ENCODE data around the gene IL13RA1.

DNA sequence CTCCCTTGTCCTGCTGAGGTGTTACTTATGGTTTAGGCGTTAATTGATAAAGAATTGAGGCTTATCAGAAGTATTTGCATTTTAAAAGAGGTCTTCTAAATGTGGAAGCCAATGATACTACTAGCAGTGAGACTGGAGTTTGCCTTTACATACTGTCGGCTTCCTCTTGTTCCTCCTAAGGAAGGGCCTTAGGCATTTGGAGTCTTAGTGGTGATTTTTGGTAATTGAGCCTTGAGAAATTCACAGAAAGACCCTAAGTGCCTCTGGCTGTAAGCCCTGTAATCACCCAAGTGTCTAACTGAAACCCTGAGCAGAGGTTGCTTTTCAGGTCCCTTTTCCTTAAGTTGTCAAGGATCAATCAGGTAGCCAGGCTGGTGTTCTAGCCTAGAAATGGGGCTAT, 14.8 kb downstream of the IL13RA1 start:
- TF ChIP-seq, protein P1, sequence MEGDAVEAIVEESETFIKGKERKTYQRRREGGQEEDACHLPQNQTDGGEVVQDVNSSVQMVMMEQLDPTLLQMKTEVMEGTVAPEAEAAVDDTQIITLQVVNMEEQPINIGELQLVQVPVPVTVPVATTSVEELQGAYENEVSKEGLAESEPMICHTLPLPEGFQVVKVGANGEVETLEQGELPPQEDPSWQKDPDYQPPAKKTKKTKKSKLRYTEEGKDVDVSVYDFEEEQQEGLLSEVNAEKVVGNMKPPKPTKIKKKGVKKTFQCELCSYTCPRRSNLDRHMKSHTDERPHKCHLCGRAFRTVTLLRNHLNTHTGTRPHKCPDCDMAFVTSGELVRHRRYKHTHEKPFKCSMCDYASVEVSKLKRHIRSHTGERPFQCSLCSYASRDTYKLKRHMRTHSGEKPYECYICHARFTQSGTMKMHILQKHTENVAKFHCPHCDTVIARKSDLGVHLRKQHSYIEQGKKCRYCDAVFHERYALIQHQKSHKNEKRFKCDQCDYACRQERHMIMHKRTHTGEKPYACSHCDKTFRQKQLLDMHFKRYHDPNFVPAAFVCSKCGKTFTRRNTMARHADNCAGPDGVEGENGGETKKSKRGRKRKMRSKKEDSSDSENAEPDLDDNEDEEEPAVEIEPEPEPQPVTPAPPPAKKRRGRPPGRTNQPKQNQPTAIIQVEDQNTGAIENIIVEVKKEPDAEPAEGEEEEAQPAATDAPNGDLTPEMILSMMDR (IDR thresholded peaks at IDR 0.05 in 4 of 5, conservative IDR thresholded peaks at IDR 0.05 in 1 of 5): no peak
- no peak for TF ChIP-seq POLR2A (IDR thresholded peaks at IDR 0.05)
